Amniotic epithelial cell (primary cell): ENCODE measurements around the gene IQCB1.
A peak's percentile ranks its signal among the peaks of the same experiment; 100 is the strongest.
"Not testable (repeated sequence)": the region's sequence is repeated elsewhere in the genome, so short reads cannot be mapped to it uniquely, and the experiment has no call there.

ENCODE experiments used
- DNase-seq: peaks from one replicate; pipeline ENCODE4 v3.0.0-alpha.2; 2010; ENCODE audit warnings: low read depth

IQCB1 gene

GRCh38 chr3:121834671-121835464, at the start of gene IQCB1, which contains the start of gene EAF2:
Gene IQCB1, minus strand, starts transcription at chr3:121835060. Its CDS starts 6,100 bp downstream, at chr3:121828960.
Gene EAF2, plus strand, starts transcription at chr3:121835209. Its CDS starts 77 bp downstream, at chr3:121835286.
- DNase-seq, result peak; percentile 91

GRCh38 chr3:121883507-121883906, 48.6 kb upstream of the IQCB1 start:
- DNase-seq, result peak; percentile 78

- no peak for DNase-seq
Measured at GRCh38 chr3:121878411-121878810, 43.6 kb upstream of the IQCB1 start.

- no peak for DNase-seq
Measured at GRCh38 chr3:121871430-121871829, 36.6 kb upstream of the IQCB1 start.

- no peak for DNase-seq
Measured at GRCh38 chr3:121870717-121871116, 35.9 kb upstream of the IQCB1 start.

- DNase-seq, result no peak
Measured at GRCh38 chr3:121869736-121870135, 34.9 kb upstream of the IQCB1 start.

- no peak for DNase-seq
Measured at GRCh38 chr3:121863801-121864200, 28.9 kb upstream of the IQCB1 start.

GRCh38 chr3:121863247-121863646, 28.4 kb upstream of the IQCB1 start:
- not testable (repeated sequence) for DNase-seq

- DNase-seq, result not testable (repeated sequence)
Measured at GRCh38 chr3:121857778-121858177, 22.9 kb upstream of the IQCB1 start.

- DNase-seq, result peak; percentile 41
Measured at GRCh38 chr3:121855555-121855954, 20.7 kb upstream of the IQCB1 start.

- no peak for DNase-seq
Measured at GRCh38 chr3:121852256-121852655, 17.4 kb upstream of the IQCB1 start.

- DNase-seq, result no peak
Measured at GRCh38 chr3:121844892-121845291, 10.0 kb upstream of the IQCB1 start.

GRCh38 chr3:121839962-121840361, 5.1 kb upstream of the IQCB1 start:
- DNase-seq, result no peak

- no peak for DNase-seq
Measured at GRCh38 chr3:121836481-121836880, 1.6 kb upstream of the IQCB1 start.

- no peak for DNase-seq
Measured at GRCh38 chr3:121836064-121836463, 1.2 kb upstream of the IQCB1 start.

- peak; percentile 2 for DNase-seq
Measured at GRCh38 chr3:121835465-121835801, 573 bp upstream of the IQCB1 start.

GRCh38 chr3:121834157-121834670, 646 bp downstream of the IQCB1 start:
- peak; percentile 19 for DNase-seq

- no peak for DNase-seq
Measured at GRCh38 chr3:121822973-121823372, 11.9 kb downstream of the IQCB1 start.

GRCh38 chr3:121821421-121822199, 13.2 kb downstream of the IQCB1 start:
- peak; percentile 26 for DNase-seq

- no peak for DNase-seq
Measured at GRCh38 chr3:121819236-121819635, 15.6 kb downstream of the IQCB1 start.

- no peak for DNase-seq
Measured at GRCh38 chr3:121818578-121818977, 16.3 kb downstream of the IQCB1 start.

GRCh38 chr3:121817753-121818152, 17.1 kb downstream of the IQCB1 start:
- DNase-seq, result no peak

- DNase-seq, result no peak
Measured at GRCh38 chr3:121809249-121809648, 25.6 kb downstream of the IQCB1 start.
